Ovary (tissue), 9 donors: ENCODE results near the gene CRKL. TPM values are rescaled to one million over a fixed set of nuclear protein-coding genes. Genes with fewer than 3 reads are reported as not detected.

Experiments used
- DNase-seq, 5 donors: peaks; one replicate each; pipeline ENCODE4 v3.0.0-alpha.2; 2019 to 2020
- H3K27ac ChIP-seq, 2 donors: fragments of 200-600 bp; one replicate each; pipeline versions ENCODE4 v1.5.1 to v1.8.0; 2019 to 2022
- H3K27me3 ChIP-seq: fragments of 200-600 bp; one replicate; pipeline ENCODE4 v1.8.0; 2022
- H3K36me3 ChIP-seq: fragments of 200-600 bp; sonication (generic); one replicate; pipeline ENCODE4 v1.5.1; 2019
- H3K4me1 ChIP-seq: one replicate; pipeline ENCODE4 v1.8.1; 2013; ENCODE audit warnings: mild to moderate bottlenecking, moderate library complexity; ENCODE audit not compliant: insufficient read depth
- H3K4me3 ChIP-seq: fragments of 200-600 bp; sonication (generic); one replicate; pipeline ENCODE4 v1.5.1; 2017
- H3K9me3 ChIP-seq, 2 donors: fragments of 200-600 bp in 1 of 2; sonication (generic) in 1 of 2; one replicate each; pipeline versions ENCODE4 v1.5.1 to v1.8.1; 2013 to 2019; ENCODE audit warnings: mild to moderate bottlenecking in 1 of 2, moderate library complexity in 1 of 2
- CTCF ChIP-seq, 3 donors: fragments of 450-650 bp in 2 of 3; fragments of 200-600 bp in 1 of 3; IDR thresholded peaks; one replicate each; pipeline versions ENCODE4 v1.5.1 to v1.8.0; 2016 to 2022; ENCODE audit warnings: antibody characterized with exemption in 3 of 3, mild to moderate bottlenecking in 1 of 3
- EP300 ChIP-seq: sonication (generic); formaldehyde crosslinking; IDR thresholded peaks from one replicate; pipeline ENCODE4 v1.6.1; 2017; ENCODE audit warnings: antibody characterized with exemption
- POLR2A ChIP-seq: fragments of 450-650 bp; IDR thresholded peaks from one replicate; pipeline ENCODE4 v1.6.1; 2017; ENCODE audit warnings: antibody characterized with exemption, mild to moderate bottlenecking, moderate library complexity
- WGBS, 3 donors: extraction: QIAGEN DNeasy Blood & Tissue Kit in 1 of 3; methylation state at CpG; one replicate each; pipeline versions ENCODE4 v1.1.5 to v1.1.7; 2013 to 2017; 5-methylcytosine and 5-hydroxymethylcytosine counted together
- intact Hi-C, 4 donors: fragments of 100-400 bp; cut with DNase I; formaldehyde crosslinking; loops; one replicate each; pipeline versions ENCODE4 v1.11.0 to v1.15.1; 2022 to 2023
- polyA plus RNA-seq, 2 donors: library from polyadenylated mRNA; stranded (reverse); fragments of 200-250 nt in 1 of 2; fragments of 350-450 nt in 1 of 2; fragmentation: Illumina TruSeq in 1 of 2; extraction: RNeasy Lipid Tissue Mini Kit (QIAGEN cat#74804) in 1 of 2; gene quantifications; one replicate each; pipeline ENCODE4 v1.2.3, GENCODE V29; 2013 to 2014
- total RNA-seq, 7 donors: library from RNA; depleted of rRNA in 2 of 7; stranded (reverse); fragments of >200 nt in 2 of 7; fragmentation: NEBNext Ultra II Directional in 3 of 7; extraction: Animal tissue kit (Norgen Biotek cat#: 25700) in 3 of 7; gene quantifications; one replicate each; pipeline versions ENCODE4 v1.1.0 to v1.2.4, GENCODE V29; 2016 to 2023
- donor health status: DM: no; HTN: no; CAD: no; lungs with moderate emphysema.
- donor health status: DM: no; HTN: no; CAD: no.
- donor health status: Bipolar disorder and iron deficiency.
- donor health status: DM: yes; HTN: yes; CAD: no.
- donor health status: DM: no; HTN: no; CAD: no.
- donor health status: DM: yes; HTN: yes; CAD: no.

The CRKL gene
- total and polyA plus RNA-seq, 9 donors, result 22.7 to 71.5 (median 51.5) TPM

- intact Hi-C loops, result no loop called here
- Histone ChIP-seq H3K27me3 (no peaks in the 10 kb centered on the region), H3K27ac (no peak overlapping the region), H3K4me3 (no peak overlapping the region), H3K36me3 (no peaks in the 10 kb centered on the region), H3K9me3 (no peaks in the 10 kb centered on the region), H3K4me1 (no peaks in the 10 kb centered on the region)
- TF ChIP-seq POLR2A (no peak), CTCF (IDR thresholded peaks at IDR 0.05) (no peak), EP300 (no peak)
- no peak for DNase-seq
- 85 to 89% (median 87%) methylated on average over 10 of the region's 10 CpGs for WGBS, 3 donors
These were observed 34.1 kb downstream of the CRKL start for GRCh38 chr22:20951151-20951931.

GRCh38 chr22:20951932-20952380 is 34.7 kb downstream of the CRKL start:
- TF ChIP-seq POLR2A, result no peak
- Histone ChIP-seq H3K4me3 (no peak overlapping the region), H3K4me1 (peaks cover 2% of the 10 kb centered on the region), H3K9me3 (no peaks in the 10 kb centered on the region), H3K36me3 (no peaks in the 10 kb centered on the region), H3K27me3 (no peaks in the 10 kb centered on the region), H3K27ac (no peak overlapping the region)
- 83 to 89% (median 89%) methylated on average over 8 of the region's 8 CpGs for WGBS, 3 donors
- intact Hi-C loops, result no loop called here
- DNase-seq, result no peak

GRCh38 chr22:20952544-20953341 is 35.5 kb downstream of the CRKL start:
- 76 to 84% (median 77%) methylated on average over 13 of the region's 13 CpGs for WGBS, 3 donors
- H3K9me3 ChIP-seq, result no peaks in the 10 kb centered on the region
- no peak overlapping the region for H3K4me3 ChIP-seq
- H3K27me3 ChIP-seq, result no peaks in the 10 kb centered on the region
- peaks cover 5% of the 10 kb centered on the region for H3K4me1 ChIP-seq
- no peak overlapping the region for H3K27ac ChIP-seq
- H3K36me3 ChIP-seq, result no peaks in the 10 kb centered on the region
- DNase-seq, result no peak
- intact Hi-C loops, result no loop called here
- no peak for TF ChIP-seq EP300
- TF ChIP-seq CTCF (IDR thresholded peaks at IDR 0.05), result no peak
- TF ChIP-seq POLR2A, result no peak

- Histone ChIP-seq H3K36me3 (no peaks in the 10 kb centered on the region), H3K27me3 (no peaks in the 10 kb centered on the region), H3K4me1 (peaks cover 8% of the 10 kb centered on the region), H3K27ac (no peak overlapping the region), H3K4me3 (no peak overlapping the region), H3K9me3 (no peaks in the 10 kb centered on the region)
- 57 to 70% (median 59%) methylated on average over 3 of the region's 3 CpGs for WGBS, 3 donors
- DNase-seq, result no peak
- intact Hi-C loops, result no loop called here
- TF ChIP-seq POLR2A (no peak), CTCF (IDR thresholded peaks at IDR 0.05) (no peak), EP300 (no peak)
These were observed 36.1 kb downstream of the CRKL start for GRCh38 chr22:20953342-20953608.
